Measurements from ENCODE around the gene ASMT.

- TF ChIP-seq POLR2AphosphoS5 (IDR thresholded peaks at IDR 0.05; ENCODE audit: low read depth, low read length) (no peak), TAF1 (IDR thresholded peaks at IDR 0.05; ENCODE audit: borderline replicate concordance, insufficient read depth, low read length) (no peak), REST (IDR thresholded peaks at IDR 0.05; ENCODE audit: insufficient read depth in 1 of 2, low read depth in 2 of 2, low read length in 2 of 2) (no peak), SIN3A (IDR thresholded peaks at IDR 0.05; ENCODE audit: borderline replicate concordance, insufficient read depth, low read length) (no peak), FOXP2 (optimal IDR thresholded peaks at IDR 0.05; ENCODE audit: borderline replicate concordance, extremely low read depth, extremely low read length, insufficient read depth) (no peak)
Observed at GRCh38 chrX:1601768-1602085, 13.1 kb upstream of the ASMT start.
